CD4-positive, alpha-beta T cell (primary cell): ENCODE measurements around the gene PRR15L. TPM values are rescaled to one million over a fixed set of nuclear protein-coding genes. Genes with fewer than 3 reads are reported as not detected.
"Not testable (repeated sequence)": the region's sequence is repeated elsewhere in the genome, so short reads cannot be mapped to it uniquely, and the experiment has no call there.

Source experiments
- ATAC-seq: fragments of 200-7000 bp; cut with Tn5 transposase; one replicate; pipeline ENCODE4 v1.10.0; 2022; ENCODE audit warnings: mild to moderate bottlenecking; ENCODE audit not compliant: poor library complexity
- CTCF ChIA-PET: fragments of 350-600 bp; sonication (Branson Sonifier 250); formaldehyde crosslinking; loops from one replicate; lab custom pipeline; 2021; ENCODE audit warnings: antibody characterized with exemption, inconsistent platforms; lab: Charles Lee
- POLR2A ChIA-PET: fragments of 350-600 bp; sonication (Branson Sonifier 250); formaldehyde crosslinking; loops from one replicate; lab custom pipeline; 2021; ENCODE audit warnings: antibody characterized with exemption, inconsistent platforms; lab: Charles Lee
- DNase-seq, 14 experiments: peaks; one replicate each; pipeline ENCODE4 v3.0.0-alpha.2; 2013 to 2020; ENCODE audit warnings: mixed read lengths in 2 of 14
- H3K27ac ChIP-seq, 2 donors: one replicate each; pipeline versions ENCODE4 v1.5.1 to v1.7.0; 2013; ENCODE audit warnings: low read length in 2 of 2, low read depth in 1 of 2, mild to moderate bottlenecking in 1 of 2
- H3K27me3 ChIP-seq, 2 experiments: 1 replicate in 1 of 2; 2 replicates in 1 of 2; pipeline versions ENCODE4 v1.6.1 to v1.7.0; 2013; ENCODE audit warnings: low read length in 2 of 2, control low read depth in 1 of 2, mild to moderate bottlenecking in 1 of 2, moderate library complexity in 1 of 2; ENCODE audit not compliant: insufficient read depth in 2 of 2, control insufficient read depth in 1 of 2
- H3K36me3 ChIP-seq: one replicate; pipeline ENCODE4 v1.6.1; 2013; ENCODE audit warnings: low read length, control low read depth; ENCODE audit not compliant: insufficient read depth
- H3K4me1 ChIP-seq: one replicate; pipeline ENCODE4 v1.6.1; 2013; ENCODE audit warnings: low read length, control low read depth; ENCODE audit not compliant: insufficient read depth
- H3K4me3 ChIP-seq: one replicate; pipeline ENCODE4 v1.5.1; 2013; ENCODE audit warnings: mild to moderate bottlenecking, low read length, moderate library complexity
- H3K9me3 ChIP-seq, 2 experiments: 1 replicate in 1 of 2; 2 replicates in 1 of 2; pipeline versions ENCODE4 v1.6.1 to v1.7.0; 2013; ENCODE audit warnings: low read length in 2 of 2, mild to moderate bottlenecking in 2 of 2, control low read depth in 1 of 2, moderate library complexity in 1 of 2; ENCODE audit not compliant: control insufficient read depth in 1 of 2, insufficient read depth in 1 of 2
- H3K27ac Mint-ChIP-seq: one replicate; pipeline ENCODE4 v1.8.0; 2020; ENCODE audit warnings: mixed read lengths
- H3K27me3 Mint-ChIP-seq: one replicate; pipeline ENCODE4 v1.8.0; 2021; ENCODE audit warnings: mixed read lengths
- H3K36me3 Mint-ChIP-seq: one replicate; pipeline ENCODE4 v1.8.0; 2021; ENCODE audit warnings: low read depth, mixed read lengths
- H3K4me1 Mint-ChIP-seq: one replicate; pipeline ENCODE4 v1.8.0; 2021; ENCODE audit warnings: low read depth, mixed read lengths
- H3K4me3 Mint-ChIP-seq: one replicate; pipeline ENCODE4 v1.8.0; 2020; ENCODE audit warnings: mild to moderate bottlenecking, mixed read lengths
- H3K9me3 Mint-ChIP-seq: one replicate; pipeline ENCODE4 v1.8.0; 2020; ENCODE audit warnings: mixed read lengths
- intact Hi-C, 2 experiments: fragments of 100-400 bp; cut with DNase I in 1 of 2; cut with micrococcal nuclease in 1 of 2; formaldehyde crosslinking; loops; one replicate each; pipeline versions ENCODE4 v1.15.1 to v1.9.0; 2023 to 2025; cut with DNase I, micrococcal nuclease
- total RNA-seq, 174 experiments: library from RNA in 2 of 174; stranded (reverse) in 2 of 174; gene quantifications; one replicate each; pipeline ENCODE4 v1.2.3 and lab custom pipeline; 2021 to 2026
- TF ChIP-seq, protein P1 (sequence below): fragments of 200-600 bp; IDR thresholded peaks from one replicate; pipeline ENCODE4 v1.8.0; 2022; ENCODE audit warnings: antibody characterized with exemption, mild to moderate bottlenecking

The PRR15L gene
- total RNA-seq, 2 experiments from 2014 or later = not detected

DNA sequence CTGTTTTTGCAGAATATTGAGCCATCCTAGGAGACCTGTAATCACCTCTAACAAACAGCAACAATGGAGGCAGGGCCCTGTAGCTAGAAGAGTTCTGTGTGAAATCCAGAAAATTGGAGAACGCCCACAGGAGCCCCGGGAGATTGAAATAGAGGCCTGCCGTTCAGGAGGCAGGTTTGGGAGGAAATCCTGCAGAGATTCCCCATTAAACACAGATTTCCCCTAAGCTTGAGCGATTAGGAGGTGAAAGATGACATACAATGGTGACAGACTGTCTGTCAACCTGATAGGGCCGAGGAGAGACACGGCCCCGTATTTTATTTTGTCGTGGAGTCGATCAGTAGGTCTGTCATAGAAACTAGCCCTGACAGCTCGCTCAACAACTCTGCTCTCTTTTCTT lies 31.5 kb upstream of the PRR15L start:
- Histone ChIP-seq H3K27me3 (no peaks in the 10 kb centered on the region), H3K27ac (no peak overlapping the region), H3K4me1 (no peaks in the 10 kb centered on the region), H3K4me3 (no peak overlapping the region), H3K36me3 (no peaks in the 10 kb centered on the region), H3K9me3 (no peaks in the 10 kb centered on the region)
- no peak overlapping the region for H3K27ac Mint-ChIP-seq
- ChIA-PET POLR2A (no interaction called here), CTCF (no interaction called here)
- no peak for DNase-seq
- H3K4me1 Mint-ChIP-seq = no peaks in the 10 kb centered on the region
- no peak overlapping the region for H3K4me3 Mint-ChIP-seq
- intact Hi-C loops = no loop called here
- H3K9me3 Mint-ChIP-seq = no peaks in the 10 kb centered on the region
- ATAC-seq = no peak
- H3K36me3 Mint-ChIP-seq = peaks cover 3% of the 10 kb centered on the region
- TF ChIP-seq, protein P1, sequence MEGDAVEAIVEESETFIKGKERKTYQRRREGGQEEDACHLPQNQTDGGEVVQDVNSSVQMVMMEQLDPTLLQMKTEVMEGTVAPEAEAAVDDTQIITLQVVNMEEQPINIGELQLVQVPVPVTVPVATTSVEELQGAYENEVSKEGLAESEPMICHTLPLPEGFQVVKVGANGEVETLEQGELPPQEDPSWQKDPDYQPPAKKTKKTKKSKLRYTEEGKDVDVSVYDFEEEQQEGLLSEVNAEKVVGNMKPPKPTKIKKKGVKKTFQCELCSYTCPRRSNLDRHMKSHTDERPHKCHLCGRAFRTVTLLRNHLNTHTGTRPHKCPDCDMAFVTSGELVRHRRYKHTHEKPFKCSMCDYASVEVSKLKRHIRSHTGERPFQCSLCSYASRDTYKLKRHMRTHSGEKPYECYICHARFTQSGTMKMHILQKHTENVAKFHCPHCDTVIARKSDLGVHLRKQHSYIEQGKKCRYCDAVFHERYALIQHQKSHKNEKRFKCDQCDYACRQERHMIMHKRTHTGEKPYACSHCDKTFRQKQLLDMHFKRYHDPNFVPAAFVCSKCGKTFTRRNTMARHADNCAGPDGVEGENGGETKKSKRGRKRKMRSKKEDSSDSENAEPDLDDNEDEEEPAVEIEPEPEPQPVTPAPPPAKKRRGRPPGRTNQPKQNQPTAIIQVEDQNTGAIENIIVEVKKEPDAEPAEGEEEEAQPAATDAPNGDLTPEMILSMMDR = no peak
- H3K27me3 Mint-ChIP-seq = no peaks in the 10 kb centered on the region

DNA sequence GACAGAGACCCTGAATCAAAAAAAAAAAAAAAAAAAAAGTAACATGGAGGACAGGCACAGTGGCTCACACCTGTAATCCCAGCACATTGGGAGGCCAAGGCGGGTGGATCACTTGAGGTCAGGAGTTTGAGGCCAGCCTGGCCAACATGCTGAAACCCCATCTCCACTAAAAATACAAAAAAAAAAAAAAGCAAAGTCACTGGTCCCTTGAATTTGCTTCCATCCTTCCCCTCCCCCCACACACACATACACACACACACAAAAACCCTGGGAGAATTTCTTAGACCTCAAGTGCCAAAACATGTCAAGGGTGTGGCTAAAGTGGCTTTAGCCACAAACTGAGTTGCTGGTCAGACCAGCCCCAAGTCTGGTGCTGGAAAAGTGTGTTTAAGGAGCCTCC lies 30.8 kb upstream of the PRR15L start:
- peaks cover 10% of the 10 kb centered on the region for H3K36me3 Mint-ChIP-seq
- H3K27ac Mint-ChIP-seq, H3K4me3 ChIP-seq, H3K4me1 Mint-ChIP-seq, CTCF ChIA-PET, H3K4me3 Mint-ChIP-seq, intact Hi-C loops, H3K27me3 Mint-ChIP-seq, H3K27me3 ChIP-seq, H3K27ac ChIP-seq, ATAC-seq, DNase-seq, POLR2A ChIA-PET, H3K9me3 ChIP-seq, H3K4me1 ChIP-seq, H3K36me3 ChIP-seq, H3K9me3 Mint-ChIP-seq: not testable (repeated sequence)

DNA sequence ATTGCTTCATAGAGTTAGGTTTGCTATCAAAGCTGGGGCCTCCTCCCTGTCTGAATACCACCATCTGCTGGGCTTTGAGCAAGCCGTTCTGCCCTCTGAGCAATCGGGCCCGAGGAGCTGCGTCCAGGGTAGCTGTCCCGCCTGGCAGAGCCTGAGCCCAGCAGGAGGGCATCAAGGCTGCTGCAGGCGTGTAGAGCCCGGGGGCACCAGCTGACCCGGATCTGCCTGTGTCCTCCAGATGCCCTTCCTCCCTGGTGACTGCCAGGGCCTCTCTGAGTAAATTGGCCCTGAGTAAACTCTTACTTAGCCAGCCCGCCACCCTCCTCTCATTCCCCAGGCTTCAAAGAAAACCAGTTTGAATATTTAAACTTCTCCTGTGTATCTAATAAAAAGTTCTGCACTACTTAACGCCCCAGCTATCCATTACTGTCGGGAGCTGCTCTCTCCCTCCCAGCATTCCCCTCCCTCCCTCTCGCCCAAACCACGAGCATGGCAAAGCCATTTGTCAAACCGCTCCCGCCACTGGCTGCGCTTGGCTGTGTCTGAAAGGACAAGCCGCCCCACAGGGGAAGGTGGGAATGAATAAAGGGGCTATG lies 29.7 kb upstream of the PRR15L start:
- peaks cover 7% of the 10 kb centered on the region for H3K36me3 ChIP-seq
- peaks cover 6% of the 10 kb centered on the region for H3K4me1 ChIP-seq
- H3K9me3 Mint-ChIP-seq = no peaks in the 10 kb centered on the region
- ChIA-PET POLR2A (interaction anchor here (1.1 kb wide), 1 partner anchor 92 kb away, joined by 3 read pairs; the partner anchor contains the start of gene SP2), CTCF (no interaction called here)
- H3K27ac Mint-ChIP-seq = no peak overlapping the region
- intact Hi-C loops = loop anchor here in 1 of 2 experiments (2.0 kb wide), 1 partner anchor 21 kb away; no protein-coding TSS in a partner anchor
- no peak overlapping the region for H3K27ac ChIP-seq
- no peak for DNase-seq
- H3K36me3 Mint-ChIP-seq = peaks cover 20% of the 10 kb centered on the region
- no peak overlapping the region for H3K4me3 Mint-ChIP-seq
- TF ChIP-seq, protein P1 = no peak
- H3K4me1 Mint-ChIP-seq = no peaks in the 10 kb centered on the region
- H3K27me3 Mint-ChIP-seq = no peaks in the 10 kb centered on the region
- H3K9me3 ChIP-seq = no peaks in the 10 kb centered on the region
- no peaks in the 10 kb centered on the region for H3K27me3 ChIP-seq
- H3K4me3 ChIP-seq = no peak overlapping the region
- no peak for ATAC-seq

DNA sequence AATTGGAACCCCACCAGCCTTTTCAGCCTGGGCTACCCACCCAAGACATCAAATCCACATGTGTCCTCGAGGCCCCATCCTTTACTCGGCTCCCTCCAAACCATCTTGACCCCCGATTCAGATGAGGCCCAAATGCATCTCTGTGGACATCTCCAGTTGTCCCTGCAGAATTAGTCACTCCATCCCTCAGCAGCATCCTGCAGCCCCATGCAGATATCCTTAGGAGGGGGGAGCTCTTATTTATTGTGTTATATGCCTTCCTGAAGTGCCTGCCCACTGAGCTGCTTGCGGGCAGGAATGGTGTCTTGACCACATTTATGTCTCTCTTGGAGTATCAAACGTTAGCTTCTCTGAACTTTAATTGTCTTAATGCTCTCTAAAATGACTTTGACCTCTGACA lies 28.8 kb upstream of the PRR15L start:
- Mint-ChIP-seq H3K27ac (no peak overlapping the region), H3K27me3 (no peaks in the 10 kb centered on the region), H3K9me3 (no peaks in the 10 kb centered on the region), H3K36me3 (peaks cover 25% of the 10 kb centered on the region), H3K4me1 (no peaks in the 10 kb centered on the region), H3K4me3 (no peak overlapping the region)
- intact Hi-C loops = loop anchor here in 1 of 2 experiments (2.0 kb wide), 1 partner anchor 22 kb away; no protein-coding TSS in a partner anchor
- no peak for ATAC-seq
- no peak for DNase-seq
- Histone ChIP-seq H3K27ac (no peak overlapping the region), H3K4me1 (peaks cover 14% of the 10 kb centered on the region), H3K4me3 (no peak overlapping the region), H3K27me3 (no peaks in the 10 kb centered on the region), H3K36me3 (peaks cover 15% of the 10 kb centered on the region), H3K9me3 (no peaks in the 10 kb centered on the region)
- ChIA-PET CTCF (no interaction called here), POLR2A (interaction anchor here (1.1 kb wide), 1 partner anchor 91 kb away, joined by 3 read pairs; the partner anchor contains the start of gene SP2)
- TF ChIP-seq, protein P1 = no peak
